ENCODE measurements around the gene RFTN2. TPM values are rescaled to one million over a fixed set of nuclear protein-coding genes. Genes with fewer than 3 reads are reported as not detected.
"Not testable (repeated sequence)": the region's sequence is repeated elsewhere in the genome, so short reads cannot be mapped to it uniquely, and the experiment has no call there.

The RFTN2 gene
- total and polyA plus RNA-seq, 5 donors from 2014 or later = 0.06 to 0.21 (median 0.14) TPM; not detected in 1

- no peaks in the 10 kb centered on the region for H3K4me1 ChIP-seq (ENCODE audit: control insufficient read depth, insufficient read depth, low read length, poor library complexity, severe bottlenecking)
- Mint-ChIP-seq H3K36me3 (no peaks in the 10 kb centered on the region), H3K4me1 (peaks cover 0 to 5% (median 0%) of the 10 kb centered on the region in 4 donors), H3K27me3 (peaks cover 18% of the 10 kb centered on the region), H3K27ac (no peak overlapping the region), H3K4me3 (no peak overlapping the region), H3K9me3 (peaks cover 0 to 5% (median 0%) of the 10 kb centered on the region in 7 donors)
- H3K4me3 ChIP-seq (ENCODE audit: low read depth, low read length) = no peak overlapping the region
- no peak for ATAC-seq (ENCODE audit: low read depth in 2 of 2)
- DNase-seq = no peak
- H3K36me3 ChIP-seq (ENCODE audit: control insufficient read depth, insufficient read depth, low read length) = no peaks in the 10 kb centered on the region
- no peaks in the 10 kb centered on the region for H3K27me3 ChIP-seq (ENCODE audit: control insufficient read depth, insufficient read depth, low read length)
- H3K27ac ChIP-seq (ENCODE audit: insufficient read depth, low read length, poor library complexity, severe bottlenecking) = no peak overlapping the region
- no peaks in the 10 kb centered on the region for H3K9me3 ChIP-seq (ENCODE audit: control insufficient read depth in 2 of 2, low read length in 2 of 2)
These were observed 17.8 kb downstream of the RFTN2 start for GRCh38 chr2:197657562-197657961.

- no peak for DNase-seq
- no peaks in the 10 kb centered on the region for H3K4me1 Mint-ChIP-seq
- H3K4me3 Mint-ChIP-seq = no peak overlapping the region
- Histone ChIP-seq H3K36me3 (ENCODE audit: control insufficient read depth, insufficient read depth, low read length) (no peaks in the 10 kb centered on the region), H3K4me3 (ENCODE audit: low read depth, low read length) (no peak overlapping the region), H3K27me3 (ENCODE audit: control insufficient read depth, insufficient read depth, low read length) (peaks cover 14% of the 10 kb centered on the region), H3K27ac (ENCODE audit: insufficient read depth, low read length, poor library complexity, severe bottlenecking) (no peak overlapping the region), H3K9me3 (ENCODE audit: control insufficient read depth in 2 of 2, low read length in 2 of 2) (no peaks in the 10 kb centered on the region), H3K4me1 (ENCODE audit: control insufficient read depth, insufficient read depth, low read length, poor library complexity, severe bottlenecking) (no peaks in the 10 kb centered on the region)
- no peaks in the 10 kb centered on the region for H3K9me3 Mint-ChIP-seq
- no peak overlapping the region for H3K27ac Mint-ChIP-seq
- no peaks in the 10 kb centered on the region for H3K36me3 Mint-ChIP-seq
- H3K27me3 Mint-ChIP-seq = peaks cover 56% of the 10 kb centered on the region
- ATAC-seq (ENCODE audit: low read depth in 2 of 2) = no peak
These were observed 27.3 kb downstream of the RFTN2 start for GRCh38 chr2:197647961-197648690.

- Histone ChIP-seq H3K27ac (ENCODE audit: insufficient read depth, low read length, poor library complexity, severe bottlenecking) (no peak overlapping the region), H3K9me3 (ENCODE audit: control insufficient read depth in 2 of 2, low read length in 2 of 2) (no peaks in the 10 kb centered on the region), H3K36me3 (ENCODE audit: control insufficient read depth, insufficient read depth, low read length) (no peaks in the 10 kb centered on the region), H3K4me1 (ENCODE audit: control insufficient read depth, insufficient read depth, low read length, poor library complexity, severe bottlenecking) (no peaks in the 10 kb centered on the region), H3K27me3 (ENCODE audit: control insufficient read depth, insufficient read depth, low read length) (peaks cover 10% of the 10 kb centered on the region), H3K4me3 (ENCODE audit: low read depth, low read length) (peak overlapping the region; percentile 63)
- Mint-ChIP-seq H3K27me3 (peaks cover 28% of the 10 kb centered on the region), H3K27ac (no peak overlapping the region), H3K9me3 (peaks cover 0 to 3% (median 0%) of the 10 kb centered on the region in 7 donors), H3K4me1 (peaks cover 0 to 2% (median 0%) of the 10 kb centered on the region in 4 donors), H3K36me3 (no peaks in the 10 kb centered on the region), H3K4me3 (peak overlapping the region in 1 of 4 donors; percentile 10)
- DNase-seq = no peak
- no peak for ATAC-seq (ENCODE audit: low read depth in 2 of 2)
These were observed 33.7 kb downstream of the RFTN2 start for GRCh38 chr2:197641666-197642065.

- not testable (repeated sequence) for H3K4me1 ChIP-seq (ENCODE audit: control insufficient read depth, insufficient read depth, low read length, poor library complexity, severe bottlenecking); H3K36me3 Mint-ChIP-seq; DNase-seq; H3K9me3 ChIP-seq (ENCODE audit: control insufficient read depth in 2 of 2, low read length in 2 of 2); ATAC-seq (ENCODE audit: low read depth in 2 of 2); H3K4me1 Mint-ChIP-seq; H3K27ac ChIP-seq (ENCODE audit: insufficient read depth, low read length, poor library complexity, severe bottlenecking); H3K27me3 ChIP-seq (ENCODE audit: control insufficient read depth, insufficient read depth, low read length); H3K9me3 Mint-ChIP-seq; H3K36me3 ChIP-seq (ENCODE audit: control insufficient read depth, insufficient read depth, low read length)
- H3K4me3 Mint-ChIP-seq = peak overlapping the region; percentile 6 to 83 (median 78)
- H3K4me3 ChIP-seq (ENCODE audit: low read depth, low read length) = peak overlapping the region; percentile 63
- peaks cover 21% of the 10 kb centered on the region for H3K27me3 Mint-ChIP-seq
- peak overlapping the region in 2 of 3 donors; percentile 17 to 50 for H3K27ac Mint-ChIP-seq
These were observed 34.7 kb downstream of the RFTN2 start for GRCh38 chr2:197640571-197641122.

DNA sequence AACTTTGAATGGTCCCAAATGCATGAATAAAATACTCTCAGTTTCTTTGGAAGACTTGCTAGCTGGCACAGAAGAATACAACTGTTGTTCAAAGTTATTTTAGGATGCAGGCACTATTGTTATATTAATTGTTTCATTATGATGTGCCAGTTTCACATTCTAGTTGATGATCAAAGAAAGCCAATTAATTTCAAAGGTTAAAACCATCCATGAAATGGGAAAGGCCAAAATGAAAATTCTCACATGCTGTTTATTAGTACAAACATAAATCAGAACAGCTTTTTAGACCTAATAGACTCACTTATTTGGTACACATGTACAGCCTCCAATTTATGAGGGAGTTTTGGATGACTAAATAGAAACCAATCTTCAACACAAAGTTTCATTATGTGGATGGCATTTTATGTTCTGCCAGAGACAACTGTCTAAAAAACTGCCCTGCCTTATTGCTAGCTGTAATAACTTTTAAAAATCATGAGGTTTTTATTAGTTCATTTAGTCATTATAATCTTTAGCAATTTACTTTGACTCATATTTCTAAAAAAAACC lies 42.2 kb downstream of the RFTN2 start:
- peaks cover 7% of the 10 kb centered on the region for H3K27me3 Mint-ChIP-seq
- H3K4me3 Mint-ChIP-seq = no peak overlapping the region
- no peak overlapping the region for H3K27ac Mint-ChIP-seq
- H3K4me3 ChIP-seq (ENCODE audit: low read depth, low read length) = no peak overlapping the region
- DNase-seq (no peak), ATAC-seq (ENCODE audit: low read depth in 2 of 2) (no peak)
- no peaks in the 10 kb centered on the region for H3K4me1 Mint-ChIP-seq
- H3K36me3 ChIP-seq (ENCODE audit: control insufficient read depth, insufficient read depth, low read length) = no peaks in the 10 kb centered on the region
- H3K9me3 Mint-ChIP-seq = peaks cover 0 to 12% (median 5%) of the 10 kb centered on the region in 7 donors
- no peak overlapping the region for H3K27ac ChIP-seq (ENCODE audit: insufficient read depth, low read length, poor library complexity, severe bottlenecking)
- no peaks in the 10 kb centered on the region for H3K4me1 ChIP-seq (ENCODE audit: control insufficient read depth, insufficient read depth, low read length, poor library complexity, severe bottlenecking)
- H3K36me3 Mint-ChIP-seq = peaks cover 5% of the 10 kb centered on the region
- no peaks in the 10 kb centered on the region for H3K27me3 ChIP-seq (ENCODE audit: control insufficient read depth, insufficient read depth, low read length)
- peaks cover 6 to 8% of the 10 kb centered on the region in 2 experiments for H3K9me3 ChIP-seq (ENCODE audit: control insufficient read depth in 2 of 2, low read length in 2 of 2)

DNA sequence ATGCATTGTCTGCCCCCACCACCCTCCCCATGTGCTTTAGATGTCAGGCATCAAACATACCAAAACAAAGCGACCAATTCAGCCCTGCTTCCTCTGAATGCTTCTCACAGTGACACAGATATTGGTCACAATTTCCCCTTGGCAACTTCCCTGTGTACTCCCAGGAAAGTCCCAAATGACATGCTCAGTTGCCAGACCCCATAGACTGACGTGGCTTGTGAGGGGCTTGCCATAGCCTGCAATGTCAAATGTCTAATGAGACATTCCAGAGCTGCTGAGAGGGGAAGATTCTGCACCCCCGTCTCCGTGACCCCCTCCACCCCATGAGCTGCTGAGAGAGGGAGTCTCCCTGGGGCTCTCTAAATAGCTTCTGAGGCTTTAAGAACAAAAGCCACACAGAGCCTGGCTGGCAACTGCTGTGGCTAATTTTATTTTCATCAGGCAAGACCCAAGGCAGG lies 47.3 kb downstream of the RFTN2 start:
- H3K36me3 Mint-ChIP-seq = peaks cover 5% of the 10 kb centered on the region
- H3K27me3 ChIP-seq (ENCODE audit: control insufficient read depth, insufficient read depth, low read length) = no peaks in the 10 kb centered on the region
- H3K9me3 ChIP-seq (ENCODE audit: control insufficient read depth in 2 of 2, low read length in 2 of 2) = peaks cover 6 to 8% of the 10 kb centered on the region in 2 experiments
- H3K27ac Mint-ChIP-seq = no peak overlapping the region
- ATAC-seq (ENCODE audit: low read depth in 2 of 2) = no peak
- no peak overlapping the region for H3K4me3 ChIP-seq (ENCODE audit: low read depth, low read length)
- H3K4me1 ChIP-seq (ENCODE audit: control insufficient read depth, insufficient read depth, low read length, poor library complexity, severe bottlenecking) = no peaks in the 10 kb centered on the region
- H3K4me1 Mint-ChIP-seq = no peaks in the 10 kb centered on the region
- H3K4me3 Mint-ChIP-seq = no peak overlapping the region
- H3K27me3 Mint-ChIP-seq = peaks cover 13% of the 10 kb centered on the region
- H3K36me3 ChIP-seq (ENCODE audit: control insufficient read depth, insufficient read depth, low read length) = no peaks in the 10 kb centered on the region
- no peak overlapping the region for H3K27ac ChIP-seq (ENCODE audit: insufficient read depth, low read length, poor library complexity, severe bottlenecking)
- DNase-seq = no peak
- H3K9me3 Mint-ChIP-seq = peaks cover 0 to 12% (median 3%) of the 10 kb centered on the region in 7 donors

DNA sequence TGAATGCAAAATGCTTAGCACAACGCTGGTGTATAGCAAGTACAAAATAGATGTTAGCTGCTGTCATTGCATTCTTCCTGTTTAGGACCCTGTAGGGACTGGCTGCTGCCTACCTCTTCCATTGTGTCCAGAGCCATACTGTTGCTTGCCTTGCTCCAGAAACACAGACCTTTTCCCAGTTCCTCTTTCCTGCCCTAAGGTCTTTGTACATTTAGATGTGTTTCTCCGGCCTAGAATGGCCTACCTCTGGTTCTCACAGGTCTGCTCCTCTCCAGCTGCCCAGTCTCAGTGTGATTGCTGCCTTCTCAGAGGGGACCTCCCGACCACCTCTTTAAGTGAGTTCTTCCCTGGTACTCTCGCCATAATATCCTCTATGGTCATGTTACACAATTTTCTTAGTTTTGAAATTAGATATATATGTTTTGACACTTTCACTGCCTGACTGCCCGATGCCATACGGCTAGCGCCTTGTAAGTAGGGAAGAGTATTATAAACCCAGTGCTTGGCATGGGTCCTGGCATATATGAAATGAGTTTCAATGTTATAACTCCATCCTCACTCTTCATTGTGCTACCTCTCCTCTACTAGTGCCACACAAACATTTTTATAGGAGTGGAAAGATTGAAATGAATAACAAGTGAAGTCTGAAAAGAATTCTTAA lies 48.3 kb downstream of the RFTN2 start:
- DNase-seq (no peak), ATAC-seq (ENCODE audit: low read depth in 2 of 2) (no peak)
- H3K4me1 ChIP-seq (ENCODE audit: control insufficient read depth, insufficient read depth, low read length, poor library complexity, severe bottlenecking) = no peaks in the 10 kb centered on the region
- H3K27me3 Mint-ChIP-seq = peaks cover 21% of the 10 kb centered on the region
- peaks cover 0 to 5% (median 1%) of the 10 kb centered on the region in 7 donors for H3K9me3 Mint-ChIP-seq
- no peak overlapping the region for H3K27ac ChIP-seq (ENCODE audit: insufficient read depth, low read length, poor library complexity, severe bottlenecking)
- peak overlapping the region in 1 of 3 donors; percentile 81 for H3K27ac Mint-ChIP-seq
- H3K4me3 ChIP-seq (ENCODE audit: low read depth, low read length) = no peak overlapping the region
- no peaks in the 10 kb centered on the region for H3K27me3 ChIP-seq (ENCODE audit: control insufficient read depth, insufficient read depth, low read length)
- H3K4me3 Mint-ChIP-seq = no peak overlapping the region
- peaks cover 2 to 5% of the 10 kb centered on the region in 2 experiments for H3K9me3 ChIP-seq (ENCODE audit: control insufficient read depth in 2 of 2, low read length in 2 of 2)
- H3K36me3 Mint-ChIP-seq = no peaks in the 10 kb centered on the region
- H3K4me1 Mint-ChIP-seq = no peaks in the 10 kb centered on the region
- H3K36me3 ChIP-seq (ENCODE audit: control insufficient read depth, insufficient read depth, low read length) = no peaks in the 10 kb centered on the region

Data from CD4-positive, CD25-positive, alpha-beta regulatory T cell (primary cell).